Thyroid gland (tissue), 4 donors: ENCODE results near the gene PLEKHO2.
"Not testable (repeated sequence)": the region's sequence is repeated elsewhere in the genome, so short reads cannot be mapped to it uniquely, and the experiment has no call there.

ENCODE experiments used
- CTCF ChIP-seq, 6 experiments: fragments of 200-600 bp in 3 of 6; fragments of 450-650 bp in 3 of 6; sonication (generic) in 3 of 6; IDR thresholded peaks; one replicate each; pipeline ENCODE4 v1.5.1; 2016 to 2019; ENCODE audit warnings: antibody characterized with exemption in 6 of 6, mild to moderate bottlenecking in 2 of 6, inconsistent platforms in 1 of 6, moderate library complexity in 1 of 6
- POLR2A ChIP-seq, 2 donors: fragments of 450-650 bp; IDR thresholded peaks; one replicate each; pipeline ENCODE4 v1.6.1; 2017; ENCODE audit warnings: antibody characterized with exemption in 2 of 2, mild to moderate bottlenecking in 2 of 2, moderate library complexity in 1 of 2

- not testable (repeated sequence) for TF ChIP-seq POLR2A, CTCF (IDR thresholded peaks at IDR 0.05)
Measured at GRCh38 chr15:64814283-64814682, 27.4 kb upstream of the PLEKHO2 start.
